SK-N-SH (cell line): ENCODE measurements around the gene CHCHD1.

Experiments used
- FOXJ3 ChIP-seq: sonication (generic); formaldehyde crosslinking; IDR thresholded peaks from 2 replicates; pipeline ENCODE4 v1.5.1; 2020; ENCODE audit warnings: mild to moderate bottlenecking, missing genetic modification reagents
- GABPA ChIP-seq: IDR thresholded peaks from 2 replicates; pipeline ENCODE4 v1.4.0; 2012; ENCODE audit warnings: low read depth, mild to moderate bottlenecking
- POLR2AphosphoS5 ChIP-seq: IDR thresholded peaks from 2 replicates; pipeline ENCODE4 v1.6.1; 2012; ENCODE audit warnings: low read depth, low read length
- RCOR1 ChIP-seq: fragments of 150-350 bp; IDR thresholded peaks from 2 replicates; pipeline ENCODE4 v1.6.1; 2017; ENCODE audit warnings: antibody characterized with exemption, low read length
- TAF1 ChIP-seq: IDR thresholded peaks from 2 replicates; pipeline ENCODE4 v1.6.1; 2012; ENCODE audit warnings: low read depth, mild to moderate bottlenecking, low read length, moderate library complexity, borderline replicate concordance
- TEAD4 ChIP-seq: IDR thresholded peaks from 2 replicates; pipeline ENCODE4 v1.4.0; 2012; ENCODE audit warnings: mild to moderate bottlenecking, borderline replicate concordance; ENCODE audit not compliant: insufficient read depth
- YY1 ChIP-seq: IDR thresholded peaks from 2 replicates; pipeline ENCODE4 v1.4.0; 2012; ENCODE audit warnings: low read depth, mild to moderate bottlenecking
- TF ChIP-seq, protein P1 (sequence below): fragments of 200-600 bp; sonication (generic); IDR thresholded peaks from 2 replicates; pipeline ENCODE4 v1.6.1; 2017; ENCODE audit warnings: antibody characterized with exemption, mild to moderate bottlenecking, moderate library complexity
- TF ChIP-seq, protein P2 (sequence below): IDR thresholded peaks from 2 replicates; pipeline ENCODE4 v1.4.0; 2012; ENCODE audit warnings: low read depth, borderline replicate concordance
- TF ChIP-seq, protein P3 (sequence below): IDR thresholded peaks from 2 replicates; pipeline ENCODE4 v1.6.1; 2012; ENCODE audit warnings: mild to moderate bottlenecking, low read depth, low read length, moderate library complexity

DNA sequence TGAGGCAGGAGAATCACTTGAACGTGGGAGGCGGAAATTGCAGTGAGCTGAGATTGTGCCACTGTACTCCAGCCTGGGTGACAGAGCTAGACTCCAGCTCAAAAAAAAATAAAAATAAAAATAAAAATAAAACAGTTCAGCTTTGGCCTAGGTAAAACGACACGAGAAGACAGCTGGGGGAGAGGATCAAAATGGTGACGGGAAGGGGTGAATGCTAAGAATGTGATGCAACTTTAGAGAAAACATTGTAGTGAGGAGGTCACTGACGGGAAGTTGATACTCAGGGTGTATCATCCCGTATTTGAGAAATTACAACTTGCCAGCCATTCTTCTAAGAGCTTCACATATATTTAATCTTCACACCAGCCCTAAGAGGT lies 28.5 kb downstream of the CHCHD1 start:
- TF ChIP-seq, protein P1, sequence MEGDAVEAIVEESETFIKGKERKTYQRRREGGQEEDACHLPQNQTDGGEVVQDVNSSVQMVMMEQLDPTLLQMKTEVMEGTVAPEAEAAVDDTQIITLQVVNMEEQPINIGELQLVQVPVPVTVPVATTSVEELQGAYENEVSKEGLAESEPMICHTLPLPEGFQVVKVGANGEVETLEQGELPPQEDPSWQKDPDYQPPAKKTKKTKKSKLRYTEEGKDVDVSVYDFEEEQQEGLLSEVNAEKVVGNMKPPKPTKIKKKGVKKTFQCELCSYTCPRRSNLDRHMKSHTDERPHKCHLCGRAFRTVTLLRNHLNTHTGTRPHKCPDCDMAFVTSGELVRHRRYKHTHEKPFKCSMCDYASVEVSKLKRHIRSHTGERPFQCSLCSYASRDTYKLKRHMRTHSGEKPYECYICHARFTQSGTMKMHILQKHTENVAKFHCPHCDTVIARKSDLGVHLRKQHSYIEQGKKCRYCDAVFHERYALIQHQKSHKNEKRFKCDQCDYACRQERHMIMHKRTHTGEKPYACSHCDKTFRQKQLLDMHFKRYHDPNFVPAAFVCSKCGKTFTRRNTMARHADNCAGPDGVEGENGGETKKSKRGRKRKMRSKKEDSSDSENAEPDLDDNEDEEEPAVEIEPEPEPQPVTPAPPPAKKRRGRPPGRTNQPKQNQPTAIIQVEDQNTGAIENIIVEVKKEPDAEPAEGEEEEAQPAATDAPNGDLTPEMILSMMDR, result no peak
- TF ChIP-seq GABPA (no peak), POLR2AphosphoS5 (no peak), FOXJ3 (CRISPR knock-in tag) (no peak), YY1 (no peak), RCOR1 (no peak), TAF1 (no peak), TEAD4 (no peak)
- TF ChIP-seq, protein P2, sequence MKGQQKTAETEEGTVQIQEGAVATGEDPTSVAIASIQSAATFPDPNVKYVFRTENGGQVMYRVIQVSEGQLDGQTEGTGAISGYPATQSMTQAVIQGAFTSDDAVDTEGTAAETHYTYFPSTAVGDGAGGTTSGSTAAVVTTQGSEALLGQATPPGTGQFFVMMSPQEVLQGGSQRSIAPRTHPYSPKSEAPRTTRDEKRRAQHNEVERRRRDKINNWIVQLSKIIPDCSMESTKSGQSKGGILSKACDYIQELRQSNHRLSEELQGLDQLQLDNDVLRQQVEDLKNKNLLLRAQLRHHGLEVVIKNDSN, result no peak
- TF ChIP-seq, protein P3, sequence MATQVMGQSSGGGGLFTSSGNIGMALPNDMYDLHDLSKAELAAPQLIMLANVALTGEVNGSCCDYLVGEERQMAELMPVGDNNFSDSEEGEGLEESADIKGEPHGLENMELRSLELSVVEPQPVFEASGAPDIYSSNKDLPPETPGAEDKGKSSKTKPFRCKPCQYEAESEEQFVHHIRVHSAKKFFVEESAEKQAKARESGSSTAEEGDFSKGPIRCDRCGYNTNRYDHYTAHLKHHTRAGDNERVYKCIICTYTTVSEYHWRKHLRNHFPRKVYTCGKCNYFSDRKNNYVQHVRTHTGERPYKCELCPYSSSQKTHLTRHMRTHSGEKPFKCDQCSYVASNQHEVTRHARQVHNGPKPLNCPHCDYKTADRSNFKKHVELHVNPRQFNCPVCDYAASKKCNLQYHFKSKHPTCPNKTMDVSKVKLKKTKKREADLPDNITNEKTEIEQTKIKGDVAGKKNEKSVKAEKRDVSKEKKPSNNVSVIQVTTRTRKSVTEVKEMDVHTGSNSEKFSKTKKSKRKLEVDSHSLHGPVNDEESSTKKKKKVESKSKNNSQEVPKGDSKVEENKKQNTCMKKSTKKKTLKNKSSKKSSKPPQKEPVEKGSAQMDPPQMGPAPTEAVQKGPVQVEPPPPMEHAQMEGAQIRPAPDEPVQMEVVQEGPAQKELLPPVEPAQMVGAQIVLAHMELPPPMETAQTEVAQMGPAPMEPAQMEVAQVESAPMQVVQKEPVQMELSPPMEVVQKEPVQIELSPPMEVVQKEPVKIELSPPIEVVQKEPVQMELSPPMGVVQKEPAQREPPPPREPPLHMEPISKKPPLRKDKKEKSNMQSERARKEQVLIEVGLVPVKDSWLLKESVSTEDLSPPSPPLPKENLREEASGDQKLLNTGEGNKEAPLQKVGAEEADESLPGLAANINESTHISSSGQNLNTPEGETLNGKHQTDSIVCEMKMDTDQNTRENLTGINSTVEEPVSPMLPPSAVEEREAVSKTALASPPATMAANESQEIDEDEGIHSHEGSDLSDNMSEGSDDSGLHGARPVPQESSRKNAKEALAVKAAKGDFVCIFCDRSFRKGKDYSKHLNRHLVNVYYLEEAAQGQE, result no peak
